Activated T-cell treated with anti-CD3 and anti-CD28 coated beads, Interleukin-2, amount 50 U/mL, for 48 hours (primary cell): ENCODE results near the gene CSNK2A3.
"Not testable (repeated sequence)": the region's sequence is repeated elsewhere in the genome, so short reads cannot be mapped to it uniquely, and the experiment has no call there.

Source experiments
- DNase-seq, 2 experiments: peaks; one replicate each; pipeline ENCODE4 v3.0.0-alpha.2; 2020

Gene CSNK2A3

DNA sequence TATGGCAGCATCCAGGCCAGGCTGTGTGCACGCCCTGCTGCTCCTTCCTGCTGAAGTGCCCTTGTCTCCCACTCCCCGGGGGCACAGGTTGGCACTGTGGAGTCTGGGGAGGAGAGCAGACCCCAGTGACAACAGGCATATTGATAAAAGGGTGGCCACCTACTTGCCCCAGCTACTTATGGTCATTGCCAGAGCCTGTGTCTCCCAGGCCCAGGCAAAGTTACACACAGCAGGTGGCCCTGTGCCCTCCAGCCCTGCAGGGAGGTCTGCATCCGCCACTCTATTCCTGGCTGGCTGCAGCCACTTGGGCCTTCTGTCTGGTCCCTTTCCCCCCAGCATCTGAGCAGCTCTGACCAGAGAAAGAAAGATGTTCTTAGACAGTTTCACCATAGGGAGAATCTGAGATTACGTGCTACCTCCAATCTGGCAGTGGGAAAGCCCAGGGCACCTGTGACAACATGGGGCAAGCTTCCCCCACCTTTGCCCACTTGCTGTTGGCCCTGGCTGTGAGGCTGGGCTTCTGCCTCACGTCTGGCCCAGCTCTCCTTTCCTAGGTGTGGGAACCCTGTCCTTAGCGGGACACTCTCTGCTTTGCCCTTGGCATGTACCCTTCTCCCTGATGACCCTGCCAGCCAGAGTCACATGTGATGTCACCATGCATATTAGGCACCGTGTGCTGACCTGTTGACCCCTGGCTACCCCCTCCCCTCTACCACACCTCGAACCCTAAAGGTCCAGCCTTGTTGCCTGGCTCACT lies 25.3 kb upstream of the CSNK2A3 start:
- no peak for DNase-seq

DNA sequence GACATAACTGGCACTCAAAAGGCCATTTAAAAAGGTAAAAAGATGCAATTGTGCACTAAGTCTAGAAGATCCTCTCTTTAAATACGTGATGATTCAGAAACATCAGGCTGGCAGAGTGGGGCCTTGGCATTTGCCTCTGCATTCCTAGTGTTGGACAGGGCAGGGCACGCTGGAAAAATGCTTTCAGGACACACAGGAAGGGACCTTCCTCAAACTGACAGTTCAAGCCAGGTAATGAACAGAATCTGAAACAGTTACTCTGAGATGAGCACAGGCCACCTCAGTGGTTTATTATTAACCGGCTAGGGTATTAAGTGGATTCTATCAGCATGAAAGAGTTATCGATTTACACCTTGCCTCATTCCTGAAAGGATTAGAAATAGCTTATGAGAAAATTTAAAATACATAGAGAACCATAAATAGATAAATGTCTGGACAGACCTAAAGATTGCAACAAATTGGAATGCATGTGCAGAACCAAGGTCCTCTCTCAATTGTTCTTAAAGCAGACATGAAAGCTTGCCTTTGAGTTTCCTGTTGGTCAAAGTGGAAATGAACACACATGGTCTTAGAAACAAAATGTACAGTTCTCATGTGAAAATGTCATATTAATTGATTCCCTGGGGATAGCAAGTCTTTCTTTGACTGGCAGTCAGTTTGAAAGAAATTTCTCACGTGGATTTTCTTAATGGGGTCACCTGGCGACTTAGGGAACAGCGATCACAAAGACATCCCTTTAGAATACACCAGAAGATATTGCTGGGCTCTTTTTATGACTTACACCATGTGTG lies 21.5 kb upstream of the CSNK2A3 start:
- no peak for DNase-seq

DNA sequence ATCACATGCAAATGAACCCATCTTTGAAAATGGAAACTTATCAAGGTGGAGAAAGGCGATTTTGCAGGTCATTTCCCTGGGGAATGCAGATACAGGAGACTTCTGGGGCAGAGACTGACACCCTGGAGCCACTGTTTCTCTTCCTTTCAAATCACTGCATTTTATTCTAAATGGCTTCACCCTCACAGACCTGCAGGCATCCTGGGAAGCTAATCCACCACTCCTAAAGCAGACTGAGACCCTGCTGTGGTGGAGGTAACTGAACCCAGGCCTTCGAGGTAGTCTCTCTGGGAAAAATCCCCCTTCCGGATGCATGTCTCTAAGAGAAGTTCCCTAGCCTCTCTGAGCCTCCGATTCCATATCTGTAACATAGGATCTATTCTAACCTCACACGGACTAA lies 20.9 kb upstream of the CSNK2A3 start:
- no peak for DNase-seq

DNA sequence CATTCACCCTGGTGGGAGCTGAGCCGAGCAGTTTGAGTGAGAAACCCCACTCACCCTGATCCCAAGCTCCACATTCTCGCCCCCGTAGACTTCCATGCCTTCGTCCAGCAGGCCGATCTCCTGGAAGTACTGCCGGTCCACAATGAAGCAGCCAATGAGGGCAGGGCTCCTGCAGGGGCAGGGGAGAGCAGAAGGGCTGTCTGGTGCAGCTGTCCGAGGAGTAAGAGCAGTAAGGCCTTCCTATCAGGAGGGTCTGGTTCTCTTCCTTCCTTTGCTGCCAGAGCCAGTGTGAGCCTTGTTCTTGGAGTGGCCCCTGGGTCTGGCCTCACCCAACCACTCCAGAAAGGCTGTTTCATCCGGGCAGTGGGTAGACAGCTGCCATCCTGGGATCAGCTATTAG lies 19.4 kb upstream of the CSNK2A3 start:
- DNase-seq: no peak

DNA sequence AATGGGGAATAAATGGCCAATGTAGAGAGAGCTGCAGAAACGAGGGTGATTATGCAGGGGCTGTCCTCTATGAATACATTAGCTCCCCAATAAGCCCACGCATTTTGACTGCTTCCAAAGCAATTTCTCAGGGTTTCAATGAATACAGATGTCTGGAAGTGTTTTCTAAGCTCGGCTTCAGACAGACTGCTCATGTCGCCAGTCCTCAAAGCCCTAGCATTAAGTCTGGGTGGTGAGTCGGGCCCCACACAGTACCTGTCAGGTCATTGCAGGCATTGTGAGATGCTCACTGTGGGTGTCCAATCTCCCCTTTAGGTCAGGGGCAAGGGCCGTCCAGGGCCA lies 17.9 kb upstream of the CSNK2A3 start:
- no peak for DNase-seq

DNA sequence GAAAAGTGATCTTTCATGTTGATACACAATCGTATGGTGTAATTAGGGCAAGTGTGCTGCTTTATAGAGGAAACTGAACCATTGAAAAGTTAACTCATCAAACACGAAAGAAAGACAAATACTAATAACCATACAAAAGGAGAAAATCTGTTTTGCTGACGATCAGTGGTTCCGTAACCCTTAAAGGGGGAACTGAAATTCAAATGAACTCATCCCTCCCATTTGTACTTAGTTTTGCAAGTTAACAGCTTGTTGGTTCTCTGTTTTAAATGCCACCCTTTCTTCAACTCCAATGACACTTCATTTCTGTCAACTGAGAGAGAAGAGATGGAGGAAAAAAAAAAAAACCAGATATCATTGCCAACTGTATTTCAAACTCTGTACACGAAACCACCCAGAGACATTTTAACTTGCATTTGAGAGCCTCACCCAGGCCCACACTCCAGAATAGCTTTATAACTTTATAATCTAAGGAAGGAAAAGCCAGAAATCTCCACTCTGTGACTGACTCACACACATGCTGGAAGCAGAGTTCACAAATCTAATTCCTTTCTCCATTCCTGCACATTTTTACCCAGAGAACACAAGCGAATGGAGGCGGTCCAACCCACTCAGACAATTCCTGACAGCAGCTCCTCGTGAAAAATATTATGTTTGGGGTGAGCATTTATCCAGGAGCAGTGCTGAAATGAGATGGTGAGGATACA lies 17.4 kb upstream of the CSNK2A3 start:
- DNase-seq: no peak

DNA sequence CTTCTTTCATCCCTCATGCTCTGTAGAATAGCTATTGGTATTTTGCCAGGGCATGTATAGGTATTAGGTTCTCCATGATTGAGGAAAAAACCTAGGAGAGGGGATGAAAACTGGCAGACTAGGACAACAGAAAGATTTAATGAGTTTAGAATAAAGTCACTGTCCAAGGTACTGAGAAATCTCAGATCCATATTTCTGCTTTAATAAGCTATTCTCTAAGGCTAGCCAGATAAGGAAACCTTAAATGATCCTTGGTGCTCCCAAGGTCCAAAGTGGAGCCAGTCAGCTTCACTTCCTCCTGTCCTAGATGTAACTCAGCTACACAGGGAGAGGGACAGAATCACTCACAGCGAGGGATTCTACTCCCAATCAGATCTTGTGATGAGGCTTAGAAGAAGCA lies 13.7 kb upstream of the CSNK2A3 start:
- no peak for DNase-seq

DNA sequence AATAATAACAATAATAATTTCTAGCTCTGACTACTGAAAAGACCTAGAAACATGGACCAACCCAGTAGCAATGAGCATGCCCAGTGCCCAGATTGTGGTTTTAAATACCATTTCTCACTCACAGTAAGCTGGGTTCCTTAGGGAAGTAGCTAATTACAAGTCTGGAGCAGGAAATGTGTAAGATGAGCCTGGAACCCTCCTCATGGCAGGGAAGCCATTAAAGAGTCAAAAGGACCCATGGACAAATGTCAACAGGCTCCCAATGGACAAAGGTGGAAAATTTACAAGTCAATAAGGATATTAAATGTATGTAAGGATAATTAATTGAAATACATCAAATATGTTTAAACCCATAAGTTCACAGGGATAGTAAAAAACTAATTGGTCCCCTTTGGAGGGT lies 10.6 kb upstream of the CSNK2A3 start:
- DNase-seq: no peak

DNA sequence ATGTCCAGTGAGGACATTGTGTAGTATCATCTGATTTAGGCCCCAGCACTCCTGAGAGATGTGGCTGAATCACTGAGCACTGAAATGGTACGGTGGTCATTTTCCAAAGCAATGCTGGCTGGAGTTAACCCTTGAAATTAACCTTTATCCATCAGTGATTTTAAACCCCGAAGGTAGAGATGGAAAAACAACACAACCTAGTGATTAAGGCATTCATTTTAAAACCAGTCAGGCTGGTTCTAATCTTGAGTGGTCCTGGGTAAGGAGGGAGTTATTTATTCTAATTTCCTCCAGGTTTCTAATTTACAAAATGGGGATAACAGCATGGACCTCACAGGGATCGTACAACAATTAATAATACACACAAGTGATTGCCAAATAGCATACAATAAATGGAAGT lies 6.6 kb upstream of the CSNK2A3 start:
- DNase-seq: no peak

DNA sequence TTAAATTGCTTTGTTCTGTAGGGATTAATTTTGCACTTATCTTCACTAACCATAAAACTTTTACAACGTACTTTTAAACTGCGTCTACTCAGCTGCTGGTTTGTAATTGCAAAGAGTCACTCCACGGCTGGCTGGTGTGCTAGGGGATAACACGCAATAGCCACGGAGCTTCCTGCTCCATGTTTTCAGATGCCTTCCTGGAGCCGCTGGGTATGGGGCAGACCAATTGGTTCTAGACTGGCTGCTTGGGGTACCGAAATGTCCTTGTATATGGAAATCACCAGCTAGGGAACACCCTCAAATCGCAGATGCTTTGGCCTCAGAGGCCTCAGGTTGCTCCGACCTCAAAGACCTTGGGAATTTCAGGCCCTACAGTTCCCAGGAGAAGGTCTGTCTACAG lies 3.8 kb upstream of the CSNK2A3 start:
- no peak for DNase-seq

DNA sequence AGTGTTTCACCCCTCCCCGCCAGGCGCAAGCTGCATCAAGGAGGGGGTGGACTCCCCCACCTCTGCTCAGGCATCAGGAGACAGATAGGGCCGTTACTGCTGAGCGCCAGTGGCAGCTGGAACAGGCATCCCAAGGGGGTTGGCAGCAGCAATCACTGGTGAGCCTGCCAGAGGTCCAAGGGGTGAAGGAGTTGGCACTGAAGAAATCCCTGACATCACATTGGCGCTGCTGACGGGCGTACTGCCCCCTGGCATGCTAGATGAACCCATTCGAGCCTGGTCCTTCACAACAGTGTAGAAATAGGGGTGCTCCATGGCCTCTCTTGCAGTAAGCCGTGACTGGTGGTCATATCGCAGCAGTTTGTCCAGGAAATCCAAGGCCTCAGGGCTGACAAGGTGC lies 1.2 kb downstream of the CSNK2A3 start:
- DNase-seq: not testable (repeated sequence)

DNA sequence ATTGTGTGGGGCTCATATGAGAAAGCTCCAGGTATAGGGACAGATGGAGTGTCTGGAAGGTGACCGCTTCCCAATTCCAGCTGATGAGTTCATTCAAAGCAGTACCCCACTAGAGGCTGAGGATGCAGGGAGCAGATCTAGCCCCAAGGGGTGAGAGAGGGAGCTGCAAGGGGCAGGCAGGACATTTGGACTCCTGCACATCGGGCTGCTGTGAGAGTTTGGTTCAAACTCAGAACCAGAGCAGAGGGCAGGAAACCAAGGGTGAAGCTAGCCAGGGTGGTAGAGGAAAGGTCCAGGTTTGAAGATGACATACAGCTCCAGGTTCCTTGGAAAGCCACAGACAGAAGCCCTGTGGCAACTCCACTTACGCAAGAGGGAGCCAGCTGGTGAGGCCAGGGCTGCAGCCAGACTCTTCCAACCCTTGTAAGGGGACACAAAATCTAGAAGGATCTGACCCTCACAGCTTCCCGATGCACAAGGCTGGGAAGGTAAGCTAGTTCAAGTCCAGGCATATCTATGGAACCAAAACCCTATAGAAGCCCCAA lies 1.9 kb downstream of the CSNK2A3 start:
- no peak for DNase-seq

DNA sequence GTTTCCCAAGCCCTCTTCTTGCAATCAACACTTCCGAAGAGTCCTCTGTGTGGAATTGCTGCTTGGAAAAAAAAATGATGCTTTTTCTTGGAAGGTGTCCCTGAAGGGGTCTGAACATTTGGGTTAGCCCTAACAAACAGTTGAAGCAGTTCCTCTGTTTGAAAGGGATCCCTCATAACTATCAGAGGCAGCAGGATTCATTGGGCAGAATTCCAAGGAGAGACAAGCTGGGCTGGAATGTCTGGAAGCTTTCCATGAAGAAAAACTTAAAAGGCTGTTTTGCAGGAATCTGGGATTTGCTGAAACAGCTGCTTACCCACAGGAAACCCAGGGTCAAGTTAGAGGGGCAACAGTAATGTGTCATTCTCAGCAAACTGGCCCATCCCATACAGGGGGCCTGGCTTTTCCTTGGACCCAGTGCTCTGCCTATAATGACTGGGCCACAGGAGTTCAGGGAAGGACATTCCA lies 3.1 kb downstream of the CSNK2A3 start:
- DNase-seq: no peak

DNA sequence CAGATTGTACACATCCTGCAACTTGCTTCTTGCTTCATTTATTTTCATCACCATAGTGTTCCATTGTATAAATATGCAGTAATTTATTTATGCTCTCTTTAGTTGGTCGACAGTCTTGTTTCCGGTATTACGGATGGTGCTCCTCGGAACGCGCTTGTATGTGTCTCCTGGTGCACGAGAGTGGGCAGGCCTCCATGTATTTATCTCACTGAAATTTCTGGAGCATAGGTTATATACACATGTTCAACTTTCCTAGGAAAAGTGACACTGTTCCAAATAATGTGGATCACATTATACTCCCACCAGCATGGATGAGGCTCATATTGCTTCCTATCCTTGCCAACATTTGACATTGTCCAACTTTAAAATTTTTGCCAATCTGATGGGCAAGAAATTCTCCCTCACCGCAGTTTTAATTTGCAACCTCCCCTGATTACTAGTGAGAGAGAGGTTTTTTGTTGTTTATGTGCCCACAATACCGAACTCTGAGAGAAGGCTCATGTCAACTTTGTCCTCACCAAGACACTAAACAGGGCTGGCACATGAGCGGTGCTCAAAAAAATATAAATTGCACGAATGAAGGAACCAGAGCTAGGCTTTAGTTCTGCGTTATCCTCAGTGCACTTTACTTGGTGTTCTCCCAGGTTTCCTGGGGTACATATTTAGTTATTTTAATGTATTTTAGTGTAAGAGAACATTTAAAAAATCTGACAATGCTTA lies 3.8 kb downstream of the CSNK2A3 start:
- no peak for DNase-seq

DNA sequence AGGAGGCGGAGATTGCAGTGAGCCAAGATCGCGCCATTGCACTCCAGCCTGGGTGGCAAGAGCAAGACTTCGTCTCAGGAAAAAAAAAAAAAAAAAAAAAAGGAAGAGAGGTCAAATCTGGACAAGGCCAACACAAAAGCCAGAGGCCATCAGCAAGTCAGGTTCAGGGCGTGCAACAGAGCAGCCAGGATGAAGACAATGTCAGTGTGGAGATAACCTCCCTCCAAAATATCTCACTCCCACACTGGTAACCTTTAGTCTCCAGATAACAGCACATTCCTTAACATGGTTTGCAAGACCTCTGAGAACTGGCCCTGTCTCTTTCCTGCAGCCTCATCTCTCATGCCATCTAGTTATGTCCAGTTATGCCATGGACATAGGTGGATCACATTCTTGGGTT lies 4.7 kb downstream of the CSNK2A3 start:
- DNase-seq: no peak

DNA sequence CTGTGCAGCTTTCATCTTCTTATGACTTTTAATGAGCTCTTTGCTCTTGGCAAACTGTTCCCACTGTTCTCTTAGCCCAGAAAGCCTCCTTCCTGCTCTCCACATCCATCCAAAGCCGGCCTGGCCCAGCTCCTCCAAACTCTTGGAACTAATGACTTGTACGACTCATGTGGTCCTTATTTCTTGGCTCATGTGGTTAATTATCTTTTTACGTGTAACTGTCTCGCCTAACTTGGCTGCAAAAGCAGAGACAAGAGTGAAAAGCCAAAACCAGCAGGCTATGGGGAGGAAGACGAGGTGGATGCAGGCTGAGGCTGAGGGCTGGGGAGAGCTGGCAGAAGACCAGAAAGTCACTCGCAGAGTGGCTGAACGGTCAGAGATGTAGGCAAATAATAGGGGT lies 5.5 kb downstream of the CSNK2A3 start:
- no peak for DNase-seq

DNA sequence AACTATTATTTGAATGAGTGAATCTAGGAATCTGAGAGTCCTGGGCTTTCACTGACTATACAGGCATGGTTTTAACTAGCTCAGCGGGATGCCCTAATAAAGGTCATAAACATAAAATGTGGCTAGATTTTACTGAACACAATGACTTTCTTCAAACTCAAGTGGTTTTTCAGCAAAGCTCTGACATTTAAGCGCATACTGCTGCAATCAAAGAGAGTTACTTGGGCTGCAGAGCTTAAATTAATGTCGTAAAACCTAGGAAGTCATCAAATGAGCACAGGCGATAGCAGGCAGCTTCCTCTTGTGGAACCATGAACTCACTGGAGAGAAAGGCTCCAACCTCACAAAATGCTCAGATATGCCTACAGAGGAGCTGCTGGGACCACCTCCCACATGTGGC lies 6.7 kb downstream of the CSNK2A3 start:
- DNase-seq: no peak

DNA sequence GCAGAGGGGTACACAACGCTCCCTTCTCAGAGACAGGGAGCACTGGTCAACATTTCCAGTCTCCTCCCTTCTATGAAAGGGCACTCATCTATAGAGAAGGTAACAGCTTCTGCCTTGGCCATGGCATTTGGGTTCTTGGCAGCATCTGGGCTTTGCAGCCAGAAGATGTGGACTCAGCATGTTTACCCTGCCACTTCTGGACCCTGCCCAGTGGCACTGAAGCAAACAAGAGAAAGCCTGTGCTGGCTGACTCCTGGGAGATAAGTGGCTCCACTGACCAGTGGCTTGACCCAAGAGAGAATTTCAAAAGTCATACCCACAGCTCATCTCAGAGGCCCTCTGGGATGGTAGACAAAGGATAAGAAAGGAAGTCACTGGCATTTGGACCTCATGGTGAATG lies 8.0 kb downstream of the CSNK2A3 start:
- DNase-seq: no peak

DNA sequence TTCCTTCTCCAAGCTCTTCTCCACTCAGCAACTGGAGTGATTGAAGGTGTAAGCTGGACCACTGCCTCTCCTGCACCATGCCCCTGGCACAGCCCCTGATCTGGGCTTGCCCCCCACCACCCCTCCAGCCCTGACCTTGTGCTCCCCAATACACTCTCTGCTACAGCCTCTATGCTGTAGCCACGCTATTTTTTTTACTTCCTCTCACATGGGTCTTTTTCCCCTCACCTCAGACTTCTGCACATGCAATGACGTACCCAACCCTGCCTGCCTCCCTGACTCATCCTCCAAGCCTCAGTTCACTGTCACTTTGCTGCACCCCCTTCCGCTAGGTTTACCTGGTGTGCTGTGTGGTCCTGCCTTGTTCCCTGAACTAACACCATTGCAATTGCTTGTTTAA lies 9.0 kb downstream of the CSNK2A3 start:
- no peak for DNase-seq

DNA sequence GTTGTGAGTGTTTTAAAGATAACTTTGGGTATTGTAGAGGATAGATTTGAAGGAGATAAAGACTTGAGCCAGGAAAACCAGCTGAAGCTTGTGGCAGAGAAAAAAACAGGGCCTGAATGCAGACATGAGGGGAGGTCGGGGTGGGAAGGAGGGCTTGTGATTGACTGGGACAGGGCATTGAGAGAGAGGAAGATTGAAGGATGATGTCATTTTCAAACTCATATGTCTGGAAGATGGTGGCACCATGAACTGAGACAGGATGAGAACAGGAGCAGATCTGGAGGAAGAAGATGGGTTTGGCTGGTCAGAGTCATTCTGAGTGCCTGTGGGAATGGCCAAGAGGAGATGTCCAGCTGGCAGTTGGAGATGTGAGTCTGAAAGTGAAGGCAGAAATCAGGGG lies 14.7 kb downstream of the CSNK2A3 start:
- no peak for DNase-seq

DNA sequence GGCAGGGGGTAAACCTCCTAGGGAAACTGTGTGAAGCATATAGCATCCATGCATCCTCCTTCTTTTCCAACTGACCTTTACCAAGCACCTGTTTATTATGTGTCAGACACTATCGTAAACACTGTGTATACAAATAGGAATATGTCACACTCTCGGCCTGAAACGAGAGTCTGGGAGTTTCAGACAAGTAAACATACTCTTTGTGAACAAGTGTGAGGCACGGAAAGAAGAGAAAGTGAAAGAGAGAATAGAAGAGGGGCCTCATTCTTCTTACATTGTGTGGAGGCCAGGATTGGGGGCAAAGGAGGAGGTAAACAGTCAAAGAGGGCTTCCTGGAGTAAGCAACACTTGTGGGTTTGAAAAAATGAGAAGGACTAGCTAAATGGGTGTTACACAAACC lies 16.4 kb downstream of the CSNK2A3 start:
- DNase-seq: no peak

DNA sequence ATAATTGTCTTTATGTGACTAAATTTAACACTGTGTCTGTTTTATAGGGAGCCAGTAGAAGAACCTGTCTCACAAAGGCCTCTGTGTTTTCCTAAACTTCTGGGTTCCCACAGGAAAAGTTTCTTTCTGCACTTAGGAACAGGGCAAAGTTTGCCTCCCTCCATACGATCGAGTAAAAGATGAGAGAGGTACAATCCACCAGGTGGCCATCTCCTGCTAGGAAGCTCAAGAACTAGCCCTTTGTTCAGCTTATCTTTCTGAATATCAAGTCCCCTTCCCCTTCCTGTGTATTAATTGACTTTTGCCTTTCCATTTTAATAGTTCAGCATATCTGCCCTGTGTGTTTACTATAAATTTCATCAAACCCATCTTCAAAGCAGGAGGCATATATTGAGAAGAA lies 18.0 kb downstream of the CSNK2A3 start:
- DNase-seq: no peak

DNA sequence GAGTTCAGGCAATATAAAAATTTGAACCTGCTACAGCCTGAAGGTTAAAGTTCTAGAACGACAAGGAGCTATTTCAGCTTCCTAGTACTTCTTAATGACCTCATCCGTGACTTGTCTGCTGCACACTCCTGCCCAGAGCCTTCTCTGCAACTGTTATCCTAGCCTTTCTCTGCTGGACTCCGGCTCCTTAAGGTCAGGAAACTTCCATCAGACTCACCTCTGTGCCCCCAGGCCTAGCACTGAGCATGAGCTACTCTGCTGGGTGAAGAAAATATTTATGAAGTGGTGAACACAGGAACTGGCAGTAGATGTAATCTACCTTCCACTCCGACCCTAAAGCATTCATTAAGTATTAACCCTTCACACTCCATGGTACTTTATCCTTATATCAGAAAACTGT lies 18.4 kb downstream of the CSNK2A3 start:
- no peak for DNase-seq
